NCI-H1694 (cell line): ENCODE results near the gene ETFA.

ENCODE experiments used
- DNase-seq: peaks from one replicate; lab custom pipeline; 2025; lab: John Stamatoyannopoulos, UW

Gene ETFA

DNA sequence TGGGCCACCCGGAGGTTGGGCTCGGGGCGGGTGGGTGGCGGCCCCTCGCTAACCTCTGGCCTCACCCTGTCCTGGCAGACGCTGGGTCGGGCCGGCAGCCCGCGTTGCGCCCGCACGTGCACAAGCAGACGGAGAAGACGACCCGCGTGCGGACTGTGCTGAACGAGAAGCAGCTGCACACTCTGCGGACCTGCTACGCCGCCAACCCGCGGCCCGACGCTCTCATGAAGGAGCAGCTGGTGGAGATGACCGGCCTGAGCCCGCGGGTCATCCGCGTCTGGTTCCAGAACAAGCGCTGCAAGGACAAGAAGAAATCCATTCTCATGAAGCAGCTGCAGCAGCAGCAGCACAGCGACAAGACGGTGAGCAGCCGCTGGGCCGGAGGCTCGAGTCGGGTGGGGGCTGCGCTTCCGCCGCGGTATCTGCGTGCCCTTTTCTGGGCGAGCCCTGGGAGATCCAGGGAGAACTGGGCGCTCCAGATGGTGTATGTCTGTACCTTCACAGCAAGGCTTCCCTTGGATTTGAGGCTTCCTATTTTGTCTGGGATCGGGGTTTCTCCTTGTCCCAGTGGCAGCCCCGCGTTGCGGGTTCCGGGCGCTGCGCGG lies 29.0 kb upstream of the ETFA start:
- DNase-seq: no peak

DNA sequence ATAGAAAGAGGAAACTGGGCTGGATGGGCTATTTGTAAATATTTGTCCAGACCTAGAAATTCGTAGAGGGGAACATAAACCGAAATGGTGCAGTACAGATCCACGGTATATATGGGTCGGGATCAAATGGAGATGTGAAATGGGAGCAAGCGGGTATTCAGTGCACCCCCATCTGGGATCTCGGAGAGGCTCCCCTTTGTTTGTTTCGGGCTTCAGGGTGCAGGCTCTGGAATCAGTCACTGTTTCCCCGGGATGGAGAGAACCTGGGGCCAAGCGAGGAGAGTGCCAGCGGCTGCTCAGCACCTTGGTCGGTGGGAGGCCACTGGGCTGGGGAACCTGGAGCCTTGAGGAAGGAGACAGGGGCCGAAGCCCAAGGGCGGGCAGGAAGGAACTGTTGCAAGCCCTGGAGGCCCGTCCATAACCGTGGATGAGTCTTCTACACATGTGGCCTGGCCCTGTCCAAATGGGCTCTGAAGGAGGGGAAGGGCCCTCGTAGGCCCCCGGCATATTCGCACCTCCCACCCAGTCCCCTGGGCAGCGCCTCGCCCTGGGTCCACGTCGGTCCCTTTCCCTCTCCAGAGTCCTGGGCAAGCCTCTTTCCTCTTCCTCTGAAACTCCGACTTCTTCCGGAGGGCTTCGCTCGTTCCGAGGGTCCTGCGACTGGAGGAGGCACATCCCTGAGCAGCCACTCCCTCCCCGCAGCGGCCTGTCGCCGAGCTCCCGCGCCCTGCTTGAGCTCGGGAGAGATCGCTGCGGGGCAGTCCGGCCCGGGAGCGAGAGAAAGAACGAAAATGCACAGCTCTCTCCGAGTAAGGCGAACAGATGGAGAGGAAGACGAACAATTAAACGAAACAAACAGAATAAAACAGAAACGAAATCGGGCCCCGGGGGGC lies 28.3 kb upstream of the ETFA start:
- DNase-seq: no peak

- DNase-seq: no peak
Measured at GRCh38 chr15:76338486-76339304, 27.4 kb upstream of the ETFA start.

DNA sequence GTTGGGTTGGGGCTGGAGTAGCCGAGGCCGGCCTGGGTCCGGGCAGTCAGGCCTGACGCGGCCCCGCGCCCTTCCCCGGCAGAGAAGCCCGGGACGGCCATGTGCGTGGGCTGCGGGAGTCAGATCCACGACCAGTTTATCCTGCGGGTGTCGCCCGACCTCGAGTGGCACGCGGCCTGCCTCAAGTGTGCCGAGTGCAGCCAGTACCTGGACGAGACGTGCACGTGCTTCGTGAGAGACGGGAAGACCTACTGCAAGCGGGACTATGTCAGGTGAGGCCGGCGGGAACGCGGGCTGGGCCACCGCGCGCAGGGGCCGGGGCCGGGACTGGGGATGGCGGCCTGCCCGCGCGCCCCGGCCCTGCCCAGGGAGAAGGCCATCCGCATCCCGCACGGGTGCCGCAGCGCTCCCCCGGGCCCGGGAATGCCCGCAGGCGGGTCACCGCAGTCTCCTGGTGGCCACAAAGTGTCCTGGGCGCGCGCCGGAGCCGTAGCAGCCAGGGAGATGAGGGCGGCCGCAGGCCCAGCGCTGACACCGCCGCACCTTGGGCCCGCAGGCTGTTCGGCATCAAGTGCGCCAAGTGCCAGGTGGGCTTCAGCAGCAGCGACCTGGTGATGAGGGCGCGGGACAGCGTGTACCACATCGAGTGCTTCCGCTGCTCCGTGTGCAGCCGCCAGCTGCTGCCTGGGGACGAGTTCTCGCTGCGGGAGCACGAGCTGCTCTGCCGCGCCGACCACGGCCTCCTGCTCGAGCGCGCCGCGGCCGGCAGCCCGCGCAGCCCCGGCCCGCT lies 26.6 kb upstream of the ETFA start:
- DNase-seq: no peak

DNA sequence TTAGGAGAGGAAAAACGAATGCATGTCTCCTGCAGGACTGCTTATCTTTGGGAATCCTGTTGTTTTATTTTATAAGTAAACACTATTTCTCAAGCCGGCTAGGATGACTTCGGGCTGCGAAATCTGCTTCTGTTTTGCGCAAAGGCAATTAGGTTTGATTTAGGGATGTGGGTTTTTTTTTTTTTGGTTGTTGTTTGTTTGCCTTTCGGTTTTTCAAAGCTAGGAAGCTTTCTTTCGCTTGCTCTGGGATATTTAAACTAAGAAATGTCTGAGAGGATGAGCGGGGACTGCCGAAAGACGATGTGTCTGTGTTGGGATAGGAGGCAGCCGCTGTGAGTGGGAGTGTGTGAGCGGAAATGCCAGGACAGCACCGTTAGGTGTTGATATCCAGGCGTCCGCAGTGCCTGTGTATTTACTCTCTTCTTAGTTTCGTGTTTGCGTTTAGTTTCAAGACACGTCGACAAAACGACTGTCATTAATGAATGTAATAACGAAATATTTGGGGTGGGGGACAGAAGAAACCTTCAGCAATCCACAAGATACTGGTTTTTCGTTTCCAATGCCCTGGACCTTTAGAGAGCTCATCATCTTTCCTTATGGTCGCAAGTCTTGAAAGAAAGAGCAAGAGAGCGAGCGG lies 25.9 kb upstream of the ETFA start:
- no peak for DNase-seq

GRCh38 chr15:76336254-76337058 lies 25.2 kb upstream of the ETFA start, which contains the start of gene ISL2:
TSS of gene ISL2 (plus strand) at chr15:76336773. CDS start at chr15:76336884, 111 bp downstream.
- DNase-seq: no peak

- DNase-seq: no peak
Measured at GRCh38 chr15:76335307-76336253, 24.3 kb upstream of the ETFA start.

DNA sequence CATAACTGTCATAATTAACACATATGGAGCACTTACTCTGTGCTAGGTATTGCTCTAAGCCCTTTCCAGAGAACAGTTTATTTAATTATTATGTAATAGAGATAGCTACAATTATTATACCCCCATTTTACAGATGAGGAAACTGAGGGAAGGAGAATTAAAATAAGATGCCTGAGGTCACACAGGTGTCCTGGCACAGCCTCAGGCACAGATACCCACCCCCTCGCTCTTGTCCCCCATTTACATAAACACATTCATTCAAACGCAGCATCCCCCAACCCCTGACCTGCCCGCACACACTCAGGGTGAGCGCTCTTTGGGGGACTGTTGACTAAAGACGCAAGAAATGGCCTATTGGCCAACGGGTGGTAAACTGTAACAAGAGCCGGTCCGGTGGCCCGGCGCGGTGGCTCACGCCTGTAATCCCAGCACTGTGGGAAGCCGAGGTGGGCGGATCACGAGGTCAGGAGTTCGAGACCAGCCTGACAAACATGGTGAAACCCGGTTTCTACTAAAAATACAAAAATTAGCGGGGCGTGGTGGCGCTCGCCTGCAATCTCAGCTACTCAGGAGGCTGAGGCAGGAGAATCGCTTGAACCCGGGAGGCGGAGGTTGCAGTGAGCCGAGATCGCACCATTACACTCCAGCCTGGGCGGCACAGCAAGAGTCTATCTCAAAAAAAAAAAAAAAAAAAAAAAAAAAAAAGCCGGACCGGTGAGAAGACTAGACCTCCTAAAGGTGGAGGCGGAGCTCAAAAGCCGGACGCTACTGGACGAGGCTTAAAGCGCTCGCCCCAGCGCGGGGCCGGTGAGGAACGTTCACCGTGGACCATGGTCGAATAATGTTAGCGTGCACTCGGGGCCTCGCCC lies 23.4 kb upstream of the ETFA start:
- DNase-seq: no peak

- no peak for DNase-seq
Measured at GRCh38 chr15:76333720-76334437, 22.6 kb upstream of the ETFA start.

DNA sequence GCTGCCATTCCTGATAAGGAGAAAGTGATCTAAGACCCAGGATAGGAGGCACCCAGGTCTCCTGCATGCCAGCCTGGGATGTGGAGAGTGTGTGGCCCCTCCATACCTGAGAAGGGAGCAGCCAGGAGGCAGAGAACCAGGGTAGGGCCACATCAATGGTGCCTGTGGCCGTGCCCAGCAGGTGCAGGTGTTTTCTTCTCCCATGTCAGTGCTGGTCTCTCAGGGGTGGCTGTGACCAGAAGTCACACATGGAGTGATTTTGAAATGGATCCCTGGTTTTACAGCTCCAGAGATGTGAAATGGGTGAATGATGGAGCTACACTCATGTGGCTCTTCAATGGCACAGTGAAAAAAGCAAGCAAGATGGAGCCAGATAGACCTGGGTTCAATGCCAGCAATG lies 22.0 kb upstream of the ETFA start:
- DNase-seq: no peak

DNA sequence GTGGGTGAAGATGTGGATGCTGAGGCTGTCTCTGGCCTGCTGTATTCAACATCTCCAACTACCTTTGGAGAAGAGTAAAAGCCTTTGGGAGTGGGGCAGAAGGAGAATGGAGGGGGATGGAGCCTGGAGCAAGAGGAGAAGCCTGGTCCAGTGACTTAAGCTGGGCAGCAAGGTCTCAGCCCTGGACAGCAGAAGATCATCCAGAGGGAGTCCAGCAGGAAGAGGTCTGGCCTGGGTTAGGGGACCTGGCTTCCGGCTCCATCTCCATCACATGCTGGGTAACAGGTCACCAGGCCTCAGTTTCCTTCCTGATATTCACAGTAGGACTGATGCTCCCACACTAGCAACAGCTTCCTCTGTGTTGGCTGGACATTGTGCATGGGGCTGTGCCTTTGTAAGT lies 21.5 kb upstream of the ETFA start:
- DNase-seq: no peak

DNA sequence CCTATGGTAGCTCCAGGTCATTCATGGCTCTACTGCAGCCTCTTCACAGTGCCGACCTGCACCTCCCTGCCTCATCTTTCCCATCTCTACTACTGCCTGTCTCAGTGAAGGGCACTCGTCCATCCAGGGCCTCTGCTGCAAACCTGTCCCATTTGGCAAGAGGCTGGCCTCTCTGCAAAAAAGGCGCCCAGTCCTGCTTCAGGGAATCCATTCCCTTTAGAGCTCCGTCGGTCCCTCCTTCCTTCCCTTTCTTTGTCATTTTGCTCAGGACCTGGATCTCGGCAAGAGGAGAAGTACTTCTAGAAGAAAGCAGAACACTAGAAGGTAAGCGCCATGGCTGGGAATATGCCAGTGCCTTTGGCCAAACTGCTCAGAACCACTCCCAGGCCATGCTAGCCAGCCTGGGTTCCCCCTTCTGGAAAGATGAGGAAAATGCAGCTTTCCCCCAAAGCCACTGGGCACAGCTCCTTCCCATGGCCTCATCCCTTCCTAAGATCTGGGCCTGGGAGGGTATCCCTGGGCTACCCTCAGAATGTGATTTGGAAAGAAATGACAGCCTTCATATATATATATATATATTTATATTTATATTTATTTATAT lies 18.9 kb upstream of the ETFA start:
- no peak for DNase-seq

DNA sequence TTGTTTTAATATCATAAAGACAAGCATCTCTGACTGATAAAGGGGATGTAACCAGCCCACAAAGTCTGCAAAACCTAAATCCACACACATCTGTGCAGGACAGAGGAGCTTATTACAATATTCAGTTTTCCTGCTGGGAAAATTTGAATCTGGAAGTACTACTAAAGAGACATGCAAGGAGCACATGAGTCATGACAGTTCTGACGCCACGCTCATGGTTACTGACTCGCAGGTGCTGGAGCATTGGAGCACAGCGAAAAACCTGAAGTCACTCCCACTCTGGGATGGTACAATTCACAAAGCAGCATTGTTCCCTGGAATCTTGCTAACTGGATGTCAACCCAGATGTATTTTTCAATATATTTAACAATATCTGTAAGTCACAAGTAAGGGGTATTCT lies 17.7 kb upstream of the ETFA start:
- no peak for DNase-seq

GRCh38 chr15:76328106-76328696 lies 16.9 kb upstream of the ETFA start:
- DNase-seq: no peak

DNA sequence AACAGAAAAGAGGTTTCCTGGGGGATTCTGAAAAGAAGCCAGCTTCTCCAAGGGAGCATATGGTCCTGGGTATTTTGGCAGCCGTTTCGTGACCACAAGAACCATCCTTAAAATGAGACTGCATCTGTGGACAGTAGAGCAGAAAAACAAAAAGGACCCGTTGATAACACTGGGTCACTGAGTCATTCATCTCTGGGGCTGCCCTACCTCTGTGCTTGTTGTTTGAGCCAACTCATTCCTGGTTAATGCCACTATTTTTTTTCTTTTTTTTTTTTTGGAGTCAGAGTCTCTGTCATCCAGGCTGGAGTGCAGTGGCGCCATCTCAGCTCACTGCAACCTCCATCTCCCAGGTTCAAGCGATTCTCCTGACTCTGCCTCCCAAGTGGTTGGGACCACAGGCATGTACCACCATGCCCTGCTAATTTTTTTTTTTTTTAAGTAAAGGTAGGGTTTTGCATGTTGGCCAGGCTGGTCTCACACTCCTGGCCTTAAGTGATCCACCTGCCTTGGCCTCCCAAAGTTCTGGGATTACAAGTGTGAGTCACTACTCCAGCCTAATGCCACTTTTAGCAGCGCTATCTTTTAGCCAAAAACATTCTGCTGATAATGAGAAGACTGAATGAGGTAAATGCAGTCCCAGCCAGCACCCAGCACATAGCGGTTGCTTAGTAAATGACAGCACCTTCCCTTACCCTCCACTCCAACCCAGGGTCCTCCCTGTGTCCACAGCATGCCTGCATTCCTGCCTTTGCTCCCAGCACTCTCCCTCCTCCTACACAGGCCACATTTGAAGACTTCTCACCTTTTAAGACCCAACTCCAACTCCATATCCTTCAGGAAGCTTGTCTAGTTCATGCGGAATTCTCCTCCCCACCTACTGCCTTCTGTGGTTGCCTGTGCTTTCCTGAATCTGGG lies 16.2 kb upstream of the ETFA start:
- peak; percentile 46 for DNase-seq

- no peak for DNase-seq
Measured at GRCh38 chr15:76325704-76326103, 14.4 kb upstream of the ETFA start.
